ENCODE results near the gene FXN. TPM values are rescaled to one million over a fixed set of nuclear protein-coding genes. Genes with fewer than 3 reads are reported as not detected.
A peak's percentile ranks its signal among the peaks of the same experiment; 100 is the strongest.

FXN gene
- total RNA-seq, 4 donors from 2014 or later: 4.2 to 15.2 (median 9.6) TPM

GRCh38 chr9:68997666-68998065 is 37.9 kb upstream of the FXN start:
- 79% methylated on average over 3 of the region's 3 CpGs for WGBS
- Histone ChIP-seq H3K4me1 (peaks cover 0 to 16% (median 2%) of the 10 kb centered on the region in 4 donors), H3K4me3 (no peak overlapping the region), H3K36me3 (no peaks in the 10 kb centered on the region), H3K9me3 (no peaks in the 10 kb centered on the region), H3K27me3 (no peaks in the 10 kb centered on the region), H3K27ac (replicated peaks in 1 of 4) (no peak overlapping the region)
- intact Hi-C loops (cut with DNase I): loop anchor here (5.0 to 10.0 kb wide), 2 partner anchors 293 to 415 kb away; partner anchors contain the start of gene PIP5K1B
- DNase-seq (ENCODE audit: extremely low spot score): no peak
- TF ChIP-seq EP300 (IDR thresholded peaks at IDR 0.05) (no peak), CTCF (IDR thresholded peaks at IDR 0.05) (no peak), POLR2AphosphoS5 (IDR thresholded peaks at IDR 0.05) (no peak), POLR2A (IDR thresholded peaks at IDR 0.05; ENCODE audit: low read depth) (no peak)

- H3K27me3 ChIP-seq: no peaks in the 10 kb centered on the region
- H3K4me1 ChIP-seq: peaks cover 0 to 16% (median 2%) of the 10 kb centered on the region in 4 donors
- H3K36me3 ChIP-seq: no peaks in the 10 kb centered on the region
- WGBS: 61% methylated on average over 4 of the region's 4 CpGs
- intact Hi-C loops (cut with DNase I): loop anchor here (5.0 to 10.0 kb wide), 2 partner anchors 294 to 416 kb away; partner anchors contain the start of gene PIP5K1B
- H3K9me3 ChIP-seq: no peaks in the 10 kb centered on the region
- H3K27ac ChIP-seq (replicated peaks in 1 of 4): no peak overlapping the region
- no peak overlapping the region for H3K4me3 ChIP-seq
- no peak for DNase-seq (ENCODE audit: extremely low spot score)
- TF ChIP-seq POLR2A (IDR thresholded peaks at IDR 0.05; ENCODE audit: low read depth): no peak
- TF ChIP-seq EP300 (IDR thresholded peaks at IDR 0.05): no peak
- no peak for TF ChIP-seq CTCF (IDR thresholded peaks at IDR 0.05)
- no peak for TF ChIP-seq POLR2AphosphoS5 (IDR thresholded peaks at IDR 0.05)
These were observed 37.2 kb upstream of the FXN start for GRCh38 chr9:68998385-68998784.

GRCh38 chr9:68998812-68999211 is 36.7 kb upstream of the FXN start:
- H3K27ac ChIP-seq (replicated peaks in 1 of 4): no peak overlapping the region
- intact Hi-C loops (cut with DNase I): loop anchor here (5.0 to 10.0 kb wide), 2 partner anchors 294 to 417 kb away; partner anchors contain the start of gene PIP5K1B
- TF ChIP-seq EP300 (IDR thresholded peaks at IDR 0.05): no peak
- no peak for TF ChIP-seq POLR2AphosphoS5 (IDR thresholded peaks at IDR 0.05)
- TF ChIP-seq CTCF (IDR thresholded peaks at IDR 0.05): no peak
- no peak for TF ChIP-seq POLR2A (IDR thresholded peaks at IDR 0.05; ENCODE audit: low read depth)
- H3K4me3 ChIP-seq: no peak overlapping the region
- no peak for DNase-seq (ENCODE audit: extremely low spot score)
- H3K36me3 ChIP-seq: no peaks in the 10 kb centered on the region
- H3K9me3 ChIP-seq: no peaks in the 10 kb centered on the region
- WGBS: 72% methylated on average over 5 of the region's 5 CpGs
- H3K27me3 ChIP-seq: no peaks in the 10 kb centered on the region
- H3K4me1 ChIP-seq: peaks cover 0 to 16% (median 2%) of the 10 kb centered on the region in 4 donors

- WGBS: 32% methylated on average over 9 of the region's 10 CpGs
- Histone ChIP-seq H3K36me3 (no peaks in the 10 kb centered on the region), H3K27me3 (no peaks in the 10 kb centered on the region), H3K9me3 (no peaks in the 10 kb centered on the region), H3K4me3 (no peak overlapping the region), H3K27ac (replicated peaks in 1 of 4) (no peak overlapping the region), H3K4me1 (peaks cover 0 to 16% (median 2%) of the 10 kb centered on the region in 4 donors)
- peak; percentile 63 to 77 (median 68) for TF ChIP-seq CTCF (IDR thresholded peaks at IDR 0.05)
- no peak for TF ChIP-seq POLR2A (IDR thresholded peaks at IDR 0.05; ENCODE audit: low read depth)
- peak in 1 of 2 donors; percentile 15 for TF ChIP-seq POLR2AphosphoS5 (IDR thresholded peaks at IDR 0.05)
- no peak for TF ChIP-seq EP300 (IDR thresholded peaks at IDR 0.05)
- intact Hi-C loops (cut with DNase I): loop anchor here (5.0 to 10.0 kb wide), 2 partner anchors 295 to 417 kb away; partner anchors contain the start of gene PIP5K1B
- no peak for DNase-seq (ENCODE audit: extremely low spot score)
These were observed 36.0 kb upstream of the FXN start for GRCh38 chr9:68999393-69000105.
